CD4-positive, alpha-beta T cell treated with Interleukin-4 for 4 hours (primary cell): ENCODE measurements around the gene ZSCAN5A.
"Not testable (repeated sequence)": the region's sequence is repeated elsewhere in the genome, so short reads cannot be mapped to it uniquely, and the experiment has no call there.

Source experiments
- DNase-seq: peaks from one replicate; pipeline ENCODE4 v3.0.0-alpha.2; 2020

ZSCAN5A gene, protein sequence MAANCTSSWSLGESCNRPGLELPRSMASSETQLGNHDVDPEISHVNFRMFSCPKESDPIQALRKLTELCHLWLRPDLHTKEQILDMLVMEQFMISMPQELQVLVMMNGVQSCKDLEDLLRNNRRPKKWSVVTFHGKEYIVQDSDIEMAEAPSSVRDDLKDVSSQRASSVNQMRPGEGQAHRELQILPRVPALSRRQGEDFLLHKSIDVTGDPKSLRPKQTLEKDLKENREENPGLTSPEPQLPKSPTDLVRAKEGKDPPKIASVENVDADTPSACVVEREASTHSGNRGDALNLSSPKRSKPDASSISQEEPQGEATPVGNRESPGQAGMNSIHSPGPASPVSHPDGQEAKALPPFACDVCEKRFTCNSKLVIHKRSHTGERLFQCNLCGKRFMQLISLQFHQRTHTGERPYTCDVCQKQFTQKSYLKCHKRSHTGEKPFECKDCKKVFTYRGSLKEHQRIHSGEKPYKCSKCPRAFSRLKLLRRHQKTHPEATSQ

DNA sequence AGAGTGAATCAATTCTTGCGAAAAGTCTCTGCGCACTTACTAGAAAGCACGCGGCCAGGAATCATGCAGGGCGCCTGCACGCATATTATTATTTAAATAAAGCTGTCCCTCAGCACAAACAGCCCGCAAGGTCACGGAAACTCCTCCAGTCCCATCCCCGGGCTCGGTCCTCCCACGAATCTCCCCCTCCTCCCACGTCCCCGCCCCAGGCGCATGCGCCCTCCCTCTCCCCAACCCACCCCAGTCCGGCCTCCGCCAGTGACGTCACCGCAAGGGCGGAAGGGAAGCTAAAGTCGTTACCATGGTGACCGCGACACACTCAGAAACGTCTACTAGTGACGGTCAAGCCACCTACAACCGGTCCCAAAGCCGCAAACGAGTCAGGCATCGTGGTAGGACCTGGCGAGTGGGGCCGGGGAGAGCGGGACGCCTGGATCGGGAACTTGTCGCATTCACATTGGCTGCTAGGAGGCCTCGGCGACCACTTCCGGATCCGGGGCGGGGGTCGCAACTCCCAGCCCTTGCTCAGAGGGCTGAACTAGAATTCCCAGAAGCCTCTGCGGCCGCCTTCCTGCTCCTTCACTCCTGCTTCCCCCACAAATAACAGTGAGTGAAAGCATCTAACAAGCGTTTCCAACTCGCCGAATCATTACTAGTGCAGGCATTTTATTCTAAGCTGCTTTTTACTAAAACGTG is at the start of gene ZSCAN5A:
Gene ZSCAN5A, minus strand, starts transcription at position 459 of the 696 bp plus-strand sequence. CDS start 89,793 bp downstream, outside the sequence.
- DNase-seq: peak; percentile 96

DNA sequence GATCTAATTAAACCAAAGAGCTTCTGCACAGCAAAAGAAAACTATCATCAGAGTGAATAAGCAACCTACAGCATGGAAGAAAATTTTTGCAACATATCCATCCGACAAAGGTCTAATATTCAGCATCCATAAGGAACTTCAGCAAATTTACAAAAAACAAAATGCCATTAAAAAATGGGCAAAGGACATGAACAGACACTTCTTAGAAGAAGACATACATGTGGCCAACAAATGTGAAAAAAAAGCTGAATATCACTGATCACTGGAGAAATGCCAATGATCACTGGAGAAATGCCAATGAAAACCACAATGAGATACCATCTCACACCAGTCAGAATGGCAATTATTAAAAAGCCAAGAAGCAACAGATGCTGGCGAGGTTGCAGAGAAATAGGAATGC is 46.2 kb upstream of the ZSCAN5A start:
- no peak for DNase-seq

DNA sequence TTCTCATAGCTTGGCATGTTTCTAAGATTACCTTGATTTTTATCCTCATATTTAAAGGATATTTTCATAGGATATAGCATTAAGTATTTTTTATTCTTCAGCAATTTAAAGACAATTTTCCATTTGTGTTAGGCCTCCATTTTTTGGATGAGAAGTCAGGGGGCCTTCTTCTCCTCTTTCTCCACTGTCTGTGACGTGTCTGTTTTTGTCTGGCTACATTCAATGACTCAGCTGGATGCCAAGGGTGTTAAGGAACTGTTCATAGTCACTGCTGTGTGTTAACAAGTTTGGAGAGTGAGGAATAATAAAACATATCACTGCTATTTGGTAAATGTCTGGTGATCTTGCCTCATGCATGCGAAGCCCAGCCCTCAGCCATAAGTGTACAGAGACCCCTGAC is 42.3 kb upstream of the ZSCAN5A start:
- DNase-seq: no peak

DNA sequence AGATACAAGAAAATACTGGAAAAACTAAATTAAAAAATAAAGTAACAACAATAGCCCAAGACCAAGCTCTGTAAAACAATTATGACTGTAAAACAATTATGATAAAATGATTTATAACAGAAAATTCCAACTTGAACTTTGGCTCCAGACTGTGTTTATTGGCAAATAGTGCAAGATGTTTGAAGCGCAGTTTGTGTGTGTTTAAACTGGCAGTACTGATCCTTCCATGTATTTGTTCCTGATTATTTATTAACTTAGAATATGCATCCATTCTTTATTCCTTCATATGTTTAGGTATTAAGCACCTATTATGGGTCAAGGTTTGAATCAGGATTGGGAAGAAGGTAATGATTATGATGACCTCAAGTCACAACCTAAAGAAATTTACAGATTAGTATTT is 40.9 kb upstream of the ZSCAN5A start:
- DNase-seq: no peak

DNA sequence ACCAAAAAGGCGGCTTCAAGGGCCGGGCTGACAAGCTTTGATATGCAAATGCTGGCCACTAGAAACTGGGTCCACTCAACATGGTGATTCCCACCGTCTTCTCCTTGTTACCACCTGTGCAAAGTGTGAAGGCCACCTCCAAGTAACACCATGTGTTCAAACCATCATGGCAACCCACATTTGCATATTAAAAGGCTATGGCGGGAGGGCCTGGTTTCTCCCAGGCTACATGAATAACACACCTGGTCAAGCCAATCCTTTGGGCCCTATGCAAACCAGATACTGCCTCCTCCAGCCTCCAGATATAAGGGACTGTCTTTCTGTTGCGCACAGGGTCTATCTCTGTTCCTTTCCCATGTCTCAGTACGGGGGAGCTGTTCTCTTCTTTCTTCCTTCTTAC is 36.6 kb upstream of the ZSCAN5A start:
- no peak for DNase-seq

DNA sequence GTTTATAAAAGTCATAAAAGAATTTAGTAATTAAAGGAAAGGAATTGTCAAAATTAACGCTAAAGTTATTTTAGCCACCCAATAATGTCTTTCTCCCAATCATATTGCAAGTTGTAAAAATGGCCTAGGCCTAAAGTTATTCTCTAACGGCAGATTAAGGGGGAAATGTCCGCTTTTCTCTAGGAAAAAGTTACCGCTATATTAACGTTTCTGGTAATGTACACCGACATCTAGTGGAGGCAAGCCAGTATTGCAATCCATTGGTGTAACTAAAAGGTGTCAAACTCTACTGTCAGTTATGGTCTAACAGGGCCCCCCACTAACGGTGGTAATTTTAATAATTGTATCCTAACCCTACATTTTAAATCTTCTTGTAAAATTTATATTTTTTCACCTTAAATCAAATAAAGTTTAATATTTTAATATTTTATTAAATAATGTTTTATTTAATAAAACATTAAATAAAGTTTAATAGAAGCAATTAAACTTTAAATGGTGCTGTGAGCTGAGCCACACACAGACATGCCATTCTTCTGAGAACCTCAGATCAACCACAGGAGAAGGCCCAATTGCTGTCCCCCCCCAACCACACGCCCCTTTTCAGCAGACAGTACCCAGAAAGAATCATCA is 35.9 kb upstream of the ZSCAN5A start:
- DNase-seq: peak; percentile 57

DNA sequence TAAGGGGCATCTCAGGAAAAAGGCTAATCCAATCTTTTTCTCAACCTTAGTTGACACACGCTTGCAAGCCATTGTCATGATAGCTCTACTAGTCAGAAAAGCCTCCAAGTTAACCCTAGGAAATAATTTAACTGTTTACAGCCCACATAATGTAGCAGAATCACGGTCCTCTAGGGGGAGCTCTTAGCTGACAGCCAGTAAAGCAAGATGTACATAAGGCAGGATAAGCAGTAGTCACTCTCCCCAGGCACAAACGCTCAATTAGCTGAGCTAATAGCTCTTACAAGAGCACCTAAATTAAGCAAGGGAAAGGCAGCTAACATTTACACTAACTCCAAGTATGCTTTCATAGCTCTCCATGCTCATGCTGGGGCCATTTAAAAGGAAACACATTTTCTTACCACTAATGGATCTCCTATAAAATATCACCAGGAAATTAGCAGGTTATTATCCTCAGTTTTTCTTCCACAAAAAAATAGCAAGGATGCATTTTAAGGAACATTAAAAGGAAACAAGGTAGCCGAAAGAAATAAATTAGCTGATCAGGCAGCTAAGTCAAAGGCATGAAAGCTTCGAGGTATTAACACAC is 33.7 kb upstream of the ZSCAN5A start:
- DNase-seq: no peak

DNA sequence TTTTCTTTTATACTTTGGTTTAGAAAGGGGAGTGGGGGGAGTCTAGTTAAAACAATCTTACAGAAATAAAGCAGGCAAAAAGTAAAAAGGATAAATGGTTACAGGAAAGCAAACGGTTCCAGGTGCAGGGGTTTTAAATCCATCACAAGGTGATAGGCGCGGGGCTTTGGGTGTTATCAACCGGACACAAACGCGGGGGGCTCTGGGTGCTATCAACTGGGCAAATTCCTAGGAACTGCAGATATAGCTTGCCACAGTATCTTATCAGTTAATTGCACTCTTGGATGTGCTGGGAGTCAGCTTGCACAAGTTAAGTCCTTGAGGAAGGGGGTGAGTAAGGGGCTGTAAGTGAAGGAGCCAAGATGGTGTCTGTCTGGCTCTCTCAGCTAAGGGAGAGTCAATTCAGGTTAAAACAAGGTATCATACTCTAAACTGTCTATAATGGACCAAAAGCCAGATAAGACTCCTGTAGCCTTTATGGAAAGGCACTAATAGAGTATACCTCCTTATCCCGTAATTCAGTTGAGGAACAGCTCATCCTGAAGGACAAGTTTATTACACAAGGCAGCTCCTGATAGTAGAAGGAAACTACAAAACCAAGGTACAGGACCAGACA is 32.6 kb upstream of the ZSCAN5A start:
- DNase-seq: no peak

DNA sequence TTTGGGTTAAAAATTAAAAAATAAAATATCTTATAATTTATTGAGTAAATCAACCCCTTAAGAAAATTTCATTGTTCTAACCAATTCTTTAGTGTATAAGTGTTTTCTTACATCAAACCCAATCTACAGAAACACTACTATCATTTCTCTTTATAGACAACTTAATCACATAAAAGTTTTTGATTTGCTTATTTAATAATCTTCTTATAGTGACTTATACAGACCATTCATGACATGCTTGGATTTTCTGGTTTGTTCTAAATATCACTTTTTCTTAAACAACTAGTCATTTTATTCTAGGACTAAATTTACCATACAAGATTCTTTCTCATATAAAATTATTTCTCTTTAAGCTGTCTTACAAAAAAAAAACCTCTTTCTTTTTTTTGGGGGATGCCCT is 27.3 kb upstream of the ZSCAN5A start:
- no peak for DNase-seq

DNA sequence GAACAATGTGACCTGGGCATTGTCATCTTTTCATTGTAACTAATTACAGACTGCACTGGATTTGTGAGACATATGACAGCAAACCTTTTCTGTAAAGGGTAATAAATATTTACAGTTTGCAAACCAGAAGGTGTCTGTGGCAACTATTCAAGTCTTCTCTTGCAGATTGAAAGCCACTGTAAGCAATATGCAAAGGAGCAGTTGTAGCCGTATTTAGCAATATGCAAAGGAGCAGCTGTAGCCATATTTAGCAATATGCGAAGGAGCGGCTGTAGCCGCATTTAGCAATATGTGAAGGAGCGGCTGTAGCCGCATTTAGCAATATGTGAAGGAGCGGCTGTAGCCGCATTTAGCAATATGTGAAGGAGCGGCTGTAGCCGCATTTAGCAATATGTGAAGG is 24.4 kb upstream of the ZSCAN5A start:
- not testable (repeated sequence) for DNase-seq

DNA sequence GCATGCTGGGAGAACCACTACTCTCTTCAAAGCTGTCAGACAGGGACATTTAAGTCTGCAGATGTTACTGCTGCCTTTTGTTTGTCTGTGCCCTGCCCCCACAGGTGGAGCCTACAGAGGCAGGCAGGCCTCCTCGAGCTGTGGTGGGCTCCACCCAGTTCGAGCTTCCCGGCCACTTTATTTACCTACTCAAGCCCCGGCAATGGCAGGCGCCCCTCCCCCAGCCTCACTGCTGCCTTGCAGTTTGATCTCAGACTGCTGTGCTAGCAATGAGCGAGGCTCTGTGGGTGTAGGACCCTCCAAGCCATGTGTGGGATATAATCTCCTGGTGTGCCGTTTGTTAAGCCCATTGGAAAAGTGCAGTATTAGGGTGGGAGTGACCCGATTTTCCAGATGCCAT is 22.4 kb upstream of the ZSCAN5A start:
- DNase-seq: not testable (repeated sequence)

DNA sequence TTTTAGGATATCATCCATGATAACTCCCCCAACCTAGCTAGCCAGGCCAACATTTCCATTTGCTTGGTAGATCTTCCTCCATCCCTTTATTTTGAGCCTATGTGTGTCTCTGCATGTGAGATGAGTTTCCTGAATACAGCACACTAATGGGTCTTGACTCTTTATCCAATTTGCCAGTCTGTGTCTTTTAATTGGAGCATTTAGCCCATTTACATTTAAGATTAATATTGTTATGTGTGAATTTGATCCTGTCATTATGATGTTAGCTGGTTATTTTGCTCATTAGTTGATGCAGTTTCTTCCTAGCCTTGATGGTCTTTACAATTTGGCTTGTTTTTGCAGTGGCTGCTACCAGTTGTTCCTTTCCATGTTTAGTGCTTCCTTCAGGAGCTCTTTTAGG is 20.7 kb upstream of the ZSCAN5A start:
- not testable (repeated sequence) for DNase-seq

DNA sequence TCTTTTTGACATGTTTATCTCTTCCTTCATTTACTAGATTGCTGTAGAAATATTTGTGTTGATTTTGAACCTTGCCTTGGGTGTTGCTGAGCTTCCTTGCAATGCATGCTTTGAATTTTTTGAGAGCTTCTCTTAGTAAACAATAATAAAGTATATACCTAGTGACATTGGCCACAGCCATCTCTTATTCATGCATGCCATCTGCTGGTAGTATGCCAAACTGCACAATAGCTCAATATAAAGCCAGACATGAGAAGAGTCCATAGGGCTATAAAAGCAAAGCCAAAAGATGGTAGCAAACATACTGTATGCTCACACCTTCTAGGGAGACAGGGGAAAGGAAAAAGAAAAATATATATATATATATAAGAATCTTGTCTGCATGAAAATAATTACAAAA is 18.9 kb upstream of the ZSCAN5A start:
- DNase-seq: peak; percentile 59

DNA sequence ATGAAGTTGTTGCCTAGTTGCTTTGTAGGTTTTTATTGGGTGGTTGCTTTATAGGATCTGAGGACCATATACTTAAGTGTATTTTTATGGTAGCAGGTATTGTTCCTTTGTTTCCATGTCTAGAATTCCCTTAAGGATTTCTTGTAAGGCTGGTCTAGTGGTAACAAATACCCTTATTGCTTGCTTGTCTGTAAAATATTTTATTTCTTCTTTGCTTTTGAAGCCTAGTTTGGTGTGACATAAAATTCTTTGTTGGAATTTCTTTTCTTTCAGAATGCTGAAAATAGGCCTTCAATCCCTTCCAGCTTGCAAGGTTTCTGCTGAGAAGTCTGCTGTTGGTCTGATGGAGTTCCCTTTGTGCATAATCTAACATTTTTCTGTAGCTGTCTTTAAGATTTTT is 18.1 kb upstream of the ZSCAN5A start:
- DNase-seq: no peak

DNA sequence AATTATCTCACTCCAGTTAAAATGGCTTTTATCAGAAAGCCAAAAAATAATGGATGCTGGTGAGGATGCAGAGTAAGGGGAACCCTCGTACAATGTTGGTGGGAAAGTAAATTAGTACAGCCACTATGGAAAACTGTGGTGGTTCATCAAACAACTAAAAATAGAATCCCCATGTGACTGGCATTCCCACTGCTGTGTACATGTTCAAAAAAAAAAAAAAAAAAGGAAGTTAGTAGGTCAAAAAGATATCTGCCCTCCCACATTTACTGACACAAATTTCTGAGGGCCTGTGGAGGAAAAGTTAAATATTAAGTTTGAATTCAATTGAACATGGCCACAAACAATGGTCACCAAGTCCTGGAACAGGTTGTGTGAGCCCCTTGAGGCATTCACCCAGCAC is 9.8 kb upstream of the ZSCAN5A start:
- no peak for DNase-seq

DNA sequence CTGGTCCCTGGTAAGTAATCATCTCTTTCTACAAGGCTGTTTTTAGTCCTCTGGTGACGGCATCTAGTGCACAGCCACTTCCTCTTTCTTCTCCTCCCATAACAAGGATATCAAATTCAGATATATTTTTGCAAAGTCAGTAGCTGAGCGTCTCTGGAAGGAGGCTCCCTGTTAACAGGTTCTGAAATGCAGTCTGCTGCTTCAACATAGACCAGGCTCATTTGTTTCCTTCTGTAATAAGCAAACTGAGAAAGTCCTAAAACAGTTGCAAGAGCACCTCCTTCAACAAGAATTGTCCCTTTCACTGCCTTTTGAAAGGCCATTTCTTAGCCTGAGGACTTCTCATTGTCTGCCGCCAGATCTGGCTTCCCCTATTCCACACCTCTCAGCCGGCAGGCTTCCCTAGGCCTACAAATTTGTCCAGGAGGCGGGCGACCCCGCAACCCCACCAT is 7.4 kb upstream of the ZSCAN5A start:
- no peak for DNase-seq

DNA sequence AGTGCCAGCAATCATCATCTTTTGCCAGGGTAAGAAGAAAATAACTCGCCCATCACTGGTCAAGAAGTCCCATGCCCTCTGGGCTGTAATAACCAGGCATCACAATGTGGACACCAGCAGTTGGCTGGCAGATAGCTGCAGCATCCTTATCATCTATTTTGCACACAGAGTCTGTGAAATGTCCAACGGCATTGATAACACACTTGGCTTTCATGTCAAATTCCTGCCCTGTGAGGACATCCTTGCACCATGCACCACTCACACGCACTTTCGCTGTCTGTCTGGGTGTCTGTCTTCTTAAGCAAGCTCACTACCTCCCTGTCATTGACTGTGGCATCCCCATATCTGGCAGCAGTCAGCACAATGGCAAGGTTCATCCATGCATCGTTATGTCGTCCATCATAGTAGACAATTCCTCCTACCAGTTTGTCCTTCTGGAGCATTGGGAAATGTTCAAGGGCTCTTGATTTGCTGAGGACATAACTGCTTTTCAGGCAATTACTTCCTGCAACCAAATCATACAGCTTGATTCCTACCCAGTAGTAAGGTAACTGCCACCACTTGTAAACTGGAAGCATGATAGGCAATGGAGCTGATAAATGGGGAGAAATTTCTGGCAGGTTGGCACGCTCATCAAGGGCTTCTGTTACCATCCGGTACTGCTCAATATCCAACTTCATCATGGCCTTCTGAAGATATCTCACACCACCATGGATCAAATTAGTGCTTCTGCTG is 6.8 kb upstream of the ZSCAN5A start:
- DNase-seq: no peak

DNA sequence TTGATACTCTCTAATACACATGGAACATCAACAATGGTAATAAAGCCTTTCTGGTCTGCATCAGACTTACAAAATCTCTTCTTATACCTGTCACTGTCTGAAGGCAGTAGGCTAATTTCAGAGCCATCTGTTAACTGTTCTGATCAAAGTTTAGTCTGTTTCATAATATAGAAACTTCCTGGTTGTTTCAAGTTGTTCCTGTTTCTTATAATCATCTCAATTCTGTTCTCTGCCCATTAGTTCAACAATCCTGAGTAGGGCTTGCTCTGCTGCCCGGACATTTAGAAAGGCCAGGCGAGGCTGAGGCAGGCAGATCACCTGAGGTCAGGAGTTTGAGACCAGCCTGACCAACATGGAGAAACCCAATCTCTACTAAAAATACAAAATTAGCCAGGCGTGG is 5.4 kb upstream of the ZSCAN5A start:
- DNase-seq: no peak

DNA sequence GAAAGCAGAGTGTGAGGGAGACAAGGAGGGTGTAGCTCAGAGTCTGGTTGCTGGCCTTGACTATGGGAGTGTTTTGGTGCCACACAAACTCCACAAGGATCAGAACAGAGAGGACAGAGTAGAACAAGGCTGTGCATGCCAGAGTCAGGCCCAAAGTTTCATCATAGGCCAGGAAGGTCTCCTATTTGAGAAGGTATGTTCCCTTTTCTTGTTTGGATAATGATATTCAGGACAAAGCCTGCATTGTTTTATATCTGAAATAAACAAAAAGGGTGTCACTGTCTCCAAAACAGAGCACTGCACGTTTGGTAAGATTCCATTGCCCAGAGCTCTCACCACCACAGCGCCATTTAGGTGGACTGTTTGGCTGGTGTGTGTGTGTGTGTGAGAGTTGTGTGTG is 3.1 kb upstream of the ZSCAN5A start:
- no peak for DNase-seq

DNA sequence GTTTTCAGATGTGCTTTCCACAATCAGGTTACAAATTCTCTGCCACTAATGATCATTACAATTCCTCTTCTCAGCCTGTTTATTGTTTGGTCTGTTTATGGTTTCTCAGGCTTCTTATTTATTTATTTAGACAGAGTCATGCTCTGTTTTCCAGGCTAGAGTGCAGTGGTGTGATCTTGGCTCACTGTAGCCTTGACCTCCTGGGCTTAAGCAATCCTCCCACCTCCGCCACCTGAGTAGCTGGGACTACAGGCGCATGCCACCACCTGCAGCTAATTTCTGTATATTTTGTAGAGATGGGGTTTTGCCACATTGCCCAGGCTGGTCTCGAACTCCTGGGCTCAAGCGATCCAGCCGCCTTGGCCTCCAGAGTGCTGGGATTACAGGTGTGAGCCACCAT is 2.1 kb upstream of the ZSCAN5A start:
- DNase-seq: no peak

DNA sequence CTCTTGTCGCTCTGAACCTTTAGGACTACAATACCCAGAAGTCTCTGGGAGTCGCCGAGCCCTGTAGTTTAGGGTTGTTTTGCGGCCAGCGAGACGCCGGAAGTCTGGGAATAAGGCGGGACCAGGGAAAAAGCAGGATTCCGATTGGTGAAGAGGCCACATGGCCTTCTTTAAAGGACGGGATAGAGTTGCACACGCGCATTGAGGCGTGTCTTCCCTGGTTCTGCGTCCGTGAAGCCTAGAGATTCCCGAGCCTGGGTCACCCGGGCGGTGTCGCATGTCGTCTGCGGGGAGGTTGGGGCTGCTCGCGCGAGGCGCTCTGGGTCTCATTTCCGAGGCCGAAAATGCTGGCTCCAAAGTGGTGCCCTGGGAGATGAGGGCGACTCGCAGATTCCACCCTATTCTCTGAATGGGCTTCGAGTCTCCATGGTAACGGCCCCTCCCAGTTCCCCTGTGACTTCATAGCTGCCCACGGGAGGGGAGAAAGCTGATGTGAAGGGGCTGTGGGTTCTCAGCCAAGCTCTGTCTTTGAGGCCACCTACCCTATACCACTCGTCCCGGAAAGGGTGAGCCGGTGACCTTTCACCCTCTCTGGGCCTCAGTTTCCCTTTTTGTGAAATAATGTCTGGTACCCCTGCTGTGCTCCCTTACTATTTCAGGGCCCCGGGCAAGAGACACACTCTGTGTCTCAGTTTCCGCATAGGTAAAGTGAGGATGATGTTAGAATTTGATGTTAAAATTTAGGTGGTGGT is 614 bp upstream of the ZSCAN5A start:
- DNase-seq: peak; percentile 98
